Astrocyte (in vitro differentiated cells and primary cell): ENCODE measurements around the gene SUOX. TPM values are rescaled to one million over a fixed set of nuclear protein-coding genes. Genes with fewer than 3 reads are reported as not detected.

ENCODE experiments used
- DNase-seq: peaks from one replicate; pipeline ENCODE4 v3.0.0-alpha.2; 2010; ENCODE audit warnings: low read depth
- FAIRE-seq: peaks from 2 replicates; lab custom pipeline; 2011; peaks lifted over from hg19 to GRCh38; lab: Jason Lieb, UNC
- H2AFZ ChIP-seq: 2 replicates; pipeline ENCODE4 v1.6.0; 2012; ENCODE audit warnings: low read depth, low read length, inconsistent platforms
- H3K27ac ChIP-seq: 2 replicates; pipeline ENCODE4 v1.5.1; 2011; ENCODE audit warnings: low read depth, low read length, inconsistent platforms
- H3K27me3 ChIP-seq: 2 replicates; pipeline ENCODE4 v1.6.0; 2011; ENCODE audit warnings: low read length, inconsistent platforms; ENCODE audit not compliant: insufficient read depth
- H3K36me3 ChIP-seq: 2 replicates; pipeline ENCODE4 v1.5.1; 2011; ENCODE audit warnings: low read length, inconsistent platforms; ENCODE audit not compliant: insufficient read depth
- H3K4me1 ChIP-seq: 2 replicates; pipeline ENCODE4 v1.5.1; 2011; ENCODE audit warnings: low read length, inconsistent platforms; ENCODE audit not compliant: insufficient read depth
- H3K4me2 ChIP-seq: 2 replicates; pipeline ENCODE4 v1.6.0; 2012; ENCODE audit warnings: low read length, inconsistent platforms
- H3K4me3 ChIP-seq: 2 replicates; pipeline ENCODE4 v1.5.1; 2011; ENCODE audit warnings: low read depth, mild to moderate bottlenecking, low read length, inconsistent platforms; ENCODE audit not compliant: insufficient read depth
- H3K79me2 ChIP-seq: 2 replicates; pipeline ENCODE4 v1.6.0; 2012; ENCODE audit warnings: mild to moderate bottlenecking, low read length, inconsistent platforms; ENCODE audit not compliant: insufficient read depth
- H3K9ac ChIP-seq: 2 replicates; pipeline ENCODE4 v1.6.0; 2012; ENCODE audit warnings: mild to moderate bottlenecking, low read length, inconsistent platforms
- H3K9me3 ChIP-seq: 2 replicates; pipeline ENCODE4 v1.5.1; 2012; ENCODE audit warnings: low read depth, mild to moderate bottlenecking, low read length, inconsistent platforms; ENCODE audit not compliant: insufficient read depth
- H4K20me1 ChIP-seq: 2 replicates; pipeline ENCODE4 v1.6.0; 2012; ENCODE audit warnings: low read length, inconsistent platforms; ENCODE audit not compliant: insufficient read depth
- H3K27ac Mint-ChIP-seq: one replicate; pipeline ENCODE4 v1.8.0; 2021; ENCODE audit warnings: mild to moderate bottlenecking, mixed read lengths; ENCODE audit not compliant: unreplicated experiment
- H3K27me3 Mint-ChIP-seq: one replicate; pipeline ENCODE4 v1.8.0; 2021; ENCODE audit warnings: low read depth, mixed read lengths; ENCODE audit not compliant: unreplicated experiment
- H3K36me3 Mint-ChIP-seq: one replicate; pipeline ENCODE4 v1.8.0; 2021; ENCODE audit warnings: low read depth, mixed read lengths; ENCODE audit not compliant: unreplicated experiment
- H3K4me1 Mint-ChIP-seq: one replicate; pipeline ENCODE4 v1.8.0; 2021; ENCODE audit warnings: low read depth, mixed read lengths; ENCODE audit not compliant: unreplicated experiment
- H3K4me3 Mint-ChIP-seq: one replicate; pipeline ENCODE4 v1.8.0; 2021; ENCODE audit warnings: mild to moderate bottlenecking, moderate library complexity, mixed read lengths; ENCODE audit not compliant: unreplicated experiment
- H3K9me3 Mint-ChIP-seq: one replicate; pipeline ENCODE4 v1.8.0; 2021; ENCODE audit warnings: mild to moderate bottlenecking, mixed read lengths; ENCODE audit not compliant: unreplicated experiment
- CTCF ChIP-seq: IDR thresholded peaks from 2 replicates; pipeline ENCODE4 v1.5.1; 2011; ENCODE audit warnings: low read depth, mild to moderate bottlenecking, inconsistent platforms, low read length, moderate library complexity; ENCODE audit not compliant: insufficient read depth
- EZH2 ChIP-seq: IDR thresholded peaks from 2 replicates; pipeline ENCODE4 v1.6.1; 2012; ENCODE audit warnings: mild to moderate bottlenecking, low read length, inconsistent platforms; ENCODE audit not compliant: insufficient read depth
- total RNA-seq: library from RNA; stranded (reverse); gene quantifications from 2 replicates; pipeline ENCODE4 v1.2.1, GENCODE V29; 2021

Gene SUOX
- total RNA-seq, 1 donor from 2014 or later, result 14.3 TPM

- no peak for DNase-seq
- H3K79me2 ChIP-seq, result peaks cover 23% of the 10 kb centered on the region
- no peaks in the 10 kb centered on the region for H3K36me3 ChIP-seq
- TF ChIP-seq EZH2 (no peak), CTCF (no peak)
- Mint-ChIP-seq H3K9me3 (no peaks in the 10 kb centered on the region), H3K27me3 (no peaks in the 10 kb centered on the region), H3K27ac (no peak overlapping the region), H3K4me3 (peak overlapping the region; percentile 4), H3K36me3 (no peaks in the 10 kb centered on the region), H3K4me1 (peaks cover 6% of the 10 kb centered on the region)
- no peak overlapping the region for H3K27ac ChIP-seq
- no peak overlapping the region for H2AFZ ChIP-seq
- H3K4me3 ChIP-seq, result no peak overlapping the region
- FAIRE-seq, result no peak
- H3K4me1 ChIP-seq, result peaks cover 15% of the 10 kb centered on the region
- H4K20me1 ChIP-seq, result no peaks in the 10 kb centered on the region
- H3K4me2 ChIP-seq, result no peak overlapping the region
- H3K9me3 ChIP-seq, result no peaks in the 10 kb centered on the region
- no peaks in the 10 kb centered on the region for H3K27me3 ChIP-seq
- no peak overlapping the region for H3K9ac ChIP-seq
Measured at GRCh38 chr12:55965240-55965639, 31.8 kb upstream of the SUOX start.

- Histone ChIP-seq H2AFZ (peak within 1 kb of the TSS; percentile 88), H3K4me3 (peak within 1 kb of the TSS; percentile 94)
- FAIRE-seq, result no peak
Measured at GRCh38 chr12:55965941-55966407, 31.1 kb upstream of the SUOX start, which contains the start of gene PMEL. TSS of gene PMEL (minus strand) at chr12:55966042. CDS start at chr12:55966011, 31 bp downstream.

More at GRCh38 chr12:55965941-55966407, 31.1 kb upstream of the SUOX start, which contains the start of gene PMEL:
- no peak for TF ChIP-seq EZH2
- no peak for TF ChIP-seq CTCF
- no peaks in the 10 kb centered on the region for H3K9me3 Mint-ChIP-seq
- no peaks in the 10 kb centered on the region for H3K27me3 ChIP-seq
- H3K4me1 ChIP-seq, result peaks cover 15% of the 10 kb centered on the region
- peaks cover 23% of the 10 kb centered on the region for H3K79me2 ChIP-seq
- H3K4me3 Mint-ChIP-seq, result peak within 1 kb of the TSS; percentile 95
- peak within 1 kb of the TSS; percentile 95 for H3K9ac ChIP-seq
- no peaks in the 10 kb centered on the region for H4K20me1 ChIP-seq
- H3K4me1 Mint-ChIP-seq, result peaks cover 11% of the 10 kb centered on the region
- H3K9me3 ChIP-seq, result no peaks in the 10 kb centered on the region
- peak within 1 kb of the TSS; percentile 86 for H3K4me2 ChIP-seq
- peak within 1 kb of the TSS; percentile 76 for H3K27ac Mint-ChIP-seq
- no peaks in the 10 kb centered on the region for H3K36me3 Mint-ChIP-seq
- no peak for DNase-seq
- peak within 1 kb of the TSS; percentile 82 for H3K27ac ChIP-seq
- H3K36me3 ChIP-seq, result no peaks in the 10 kb centered on the region
- no peaks in the 10 kb centered on the region for H3K27me3 Mint-ChIP-seq
